ENCODE data around the gene SPCS2.
"Not testable (repeated sequence)": the region's sequence is repeated elsewhere in the genome, so short reads cannot be mapped to it uniquely, and the experiment has no call there.

Gene SPCS2

GRCh38 chr11:75004215-75004614, 55.1 kb downstream of the SPCS2 start:
- DNase-seq: no peak

DNA sequence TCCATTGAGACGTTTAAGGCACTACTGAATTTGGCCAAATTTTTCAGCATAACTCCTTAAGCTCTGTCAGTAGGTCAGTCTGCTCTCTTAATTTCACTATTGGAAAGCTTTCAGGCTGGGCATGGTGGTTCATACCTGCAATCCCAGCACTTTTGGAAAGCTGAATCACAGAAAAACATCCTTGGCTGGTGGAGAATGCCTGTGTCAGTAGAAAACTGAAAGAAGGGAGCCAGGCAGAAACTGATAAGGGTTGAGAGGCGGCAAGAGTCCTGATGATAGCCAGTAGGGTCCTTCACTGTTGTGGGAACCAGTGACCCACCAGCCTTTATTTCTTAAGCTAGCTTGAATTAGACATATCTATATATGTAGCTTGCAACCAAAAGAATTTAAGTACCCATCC, 62.3 kb downstream of the SPCS2 start:
- DNase-seq: no peak

GRCh38 chr11:75011872-75012271, 62.8 kb downstream of the SPCS2 start:
- DNase-seq: no peak

DNA sequence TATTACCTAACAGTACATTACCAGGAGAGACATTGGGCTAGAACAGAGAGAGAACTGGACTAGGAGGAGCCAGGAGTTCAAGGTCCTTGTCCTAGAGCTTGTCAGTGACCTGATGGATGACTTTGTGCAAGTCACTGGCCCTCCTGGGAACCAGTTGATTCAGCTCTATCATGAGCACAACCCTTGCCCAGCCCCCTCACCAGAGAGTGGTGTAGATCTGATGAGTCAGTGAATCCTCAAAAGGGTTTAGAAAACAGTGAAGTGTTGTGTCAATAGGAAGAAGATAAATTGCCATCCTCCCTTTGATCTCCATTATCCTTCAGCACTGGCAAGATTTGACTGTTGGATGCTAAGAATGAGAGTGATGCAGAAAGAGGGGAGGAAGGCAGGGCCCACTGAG, 64.0 kb downstream of the SPCS2 start:
- peak; percentile 48 for DNase-seq

GRCh38 chr11:75014129-75014528, 65.1 kb downstream of the SPCS2 start:
- peak; percentile 80 for DNase-seq

- not testable (repeated sequence) for DNase-seq
These were observed 70.1 kb downstream of the SPCS2 start for GRCh38 chr11:75019200-75019599.

GRCh38 chr11:75020328-75020727, 71.3 kb downstream of the SPCS2 start:
- DNase-seq: not testable (repeated sequence)

DNA sequence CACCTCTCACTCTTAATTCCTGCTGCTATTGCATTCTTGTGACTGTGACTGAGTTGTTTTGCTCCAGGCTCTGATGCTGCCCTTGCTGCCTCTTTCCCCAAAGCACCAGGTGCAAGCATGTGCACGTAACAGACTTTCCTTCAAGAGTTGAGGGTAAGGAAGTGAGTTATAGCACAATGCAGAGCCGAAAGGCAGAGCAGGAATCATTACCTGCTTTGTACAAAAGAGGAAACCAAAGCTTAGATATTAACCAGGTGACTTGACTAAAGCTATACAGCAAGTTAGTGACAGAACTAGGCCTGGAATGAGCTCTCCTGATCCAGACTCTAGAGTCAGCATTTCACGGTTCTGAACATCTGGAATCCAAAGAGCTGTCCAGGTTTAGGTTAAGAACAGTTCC, 73.2 kb downstream of the SPCS2 start:
- no peak for DNase-seq

GRCh38 chr11:75022759-75023396, 73.8 kb downstream of the SPCS2 start:
- peak; percentile 74 for DNase-seq

GRCh38 chr11:75023446-75024067, 74.5 kb downstream of the SPCS2 start:
- no peak for DNase-seq

DNA sequence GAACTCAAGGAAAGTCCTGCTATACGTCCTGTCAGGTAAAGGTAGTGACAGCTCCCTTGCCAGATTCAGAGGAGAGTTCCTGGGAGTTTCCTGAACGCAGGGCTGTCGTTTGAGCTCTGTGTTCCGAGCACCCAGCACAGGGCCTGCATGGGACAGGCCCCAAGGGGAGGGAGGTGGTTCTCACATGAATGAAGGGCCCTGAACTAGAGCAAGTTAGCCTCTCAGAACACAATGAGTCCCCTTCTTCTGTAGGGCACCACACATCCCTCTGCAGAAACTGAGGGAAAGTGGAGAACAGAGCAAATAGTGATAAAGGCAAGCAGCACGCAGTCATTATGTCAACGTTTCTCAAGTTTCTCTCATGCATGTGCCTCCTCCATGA, 75.0 kb downstream of the SPCS2 start:
- DNase-seq: no peak

GRCh38 chr11:75024764-75025211, 75.7 kb downstream of the SPCS2 start:
- no peak for DNase-seq

GRCh38 chr11:75025561-75025960, 76.5 kb downstream of the SPCS2 start:
- DNase-seq: no peak

- DNase-seq: no peak
These were observed 79.3 kb downstream of the SPCS2 start for GRCh38 chr11:75028321-75028720.
